Breast epithelium (tissue), 4 donors: Measurements from ENCODE around the gene ITPKB. TPM values are rescaled to one million over a fixed set of nuclear protein-coding genes. Genes with fewer than 3 reads are reported as not detected.

ENCODE experiments used
- DNase-seq, 2 donors: peaks; one replicate each; pipeline ENCODE4 v3.0.0-alpha.2; 2019; ENCODE audit warnings: low spot score in 2 of 2
- H3K27ac ChIP-seq, 2 donors: fragments of 200-600 bp; sonication (generic) in 1 of 2; one replicate each; pipeline ENCODE4 v1.5.1; 2016 to 2019; ENCODE audit warnings: mild to moderate bottlenecking in 1 of 2
- H3K27me3 ChIP-seq, 2 donors: fragments of 200-600 bp; sonication (generic) in 1 of 2; one replicate each; pipeline versions ENCODE4 v1.5.1 to v1.6.0; 2017 to 2019; ENCODE audit warnings: control low read depth in 1 of 2, mild to moderate bottlenecking in 1 of 2
- H3K36me3 ChIP-seq: fragments of 200-600 bp; one replicate; pipeline ENCODE4 v1.5.1; 2019
- H3K4me1 ChIP-seq, 2 donors: fragments of 200-600 bp; sonication (generic); one replicate each; pipeline ENCODE4 v1.5.1; 2016 to 2019; ENCODE audit warnings: control low read depth in 1 of 2
- H3K4me3 ChIP-seq, 3 donors: fragments of 200-600 bp; sonication (generic); 1 replicate in 2 of 3; 2 replicates in 1 of 3; pipeline ENCODE4 v1.5.1; 2016 to 2019; ENCODE audit warnings: mild to moderate bottlenecking in 3 of 3, moderate library complexity in 2 of 3
- H3K9me3 ChIP-seq, 2 donors: fragments of 200-600 bp; sonication (generic) in 1 of 2; one replicate each; pipeline ENCODE4 v1.5.1; 2016 to 2019; ENCODE audit warnings: control low read depth in 1 of 2
- POLR2A ChIP-seq: fragments of 450-650 bp; IDR thresholded peaks from one replicate; pipeline ENCODE4 v1.6.1; 2016; ENCODE audit warnings: antibody characterized with exemption, mild to moderate bottlenecking, moderate library complexity
- POLR2AphosphoS5 ChIP-seq, 3 donors: sonication (generic); formaldehyde crosslinking; IDR thresholded peaks; one replicate each; pipeline ENCODE4 v1.6.1; 2017; ENCODE audit warnings: antibody characterized with exemption in 3 of 3
- intact Hi-C: fragments of 100-400 bp; cut with DNase I; formaldehyde crosslinking; loops from one replicate; pipeline ENCODE4 v1.15.1; 2023; ENCODE audit warnings: low total_unique reads
- total RNA-seq, 3 donors: library from RNA; depleted of rRNA; stranded (reverse); fragments of >200 nt; gene quantifications; one replicate each; pipeline ENCODE4 v1.1.0, GENCODE V29; 2016
- TF ChIP-seq, protein P1 (sequence below), 3 donors: fragments of 450-650 bp; IDR thresholded peaks; one replicate each; pipeline ENCODE4 v1.5.1; 2016 to 2017; ENCODE audit warnings: antibody characterized with exemption in 3 of 3, mild to moderate bottlenecking in 3 of 3, moderate library complexity in 3 of 3

Gene ITPKB
- total RNA-seq, 3 donors from 2014 or later: 24.0 to 37.6 (median 25.6) TPM

DNA sequence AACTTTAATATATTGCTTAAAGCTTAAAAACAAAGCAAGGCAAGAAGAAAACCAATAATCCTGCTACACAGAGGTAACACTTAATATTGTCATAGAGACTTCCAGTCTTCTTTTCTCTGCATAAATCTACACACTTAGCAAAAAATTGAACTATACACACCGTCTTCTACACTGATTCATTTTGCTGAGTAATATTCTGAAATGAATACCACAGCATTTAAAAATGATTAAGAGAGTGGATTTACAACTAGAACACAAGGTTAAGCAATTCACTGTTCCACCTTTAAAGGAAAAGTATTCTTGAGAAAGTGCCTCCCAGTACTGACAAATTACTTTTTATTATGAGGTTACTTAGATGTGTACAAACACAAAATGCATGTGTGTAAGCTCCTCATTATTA is 22.2 kb upstream of the ITPKB start:
- intact Hi-C loops: no loop called here
- Histone ChIP-seq H3K4me1 (no peaks in the 10 kb centered on the region), H3K36me3 (no peaks in the 10 kb centered on the region), H3K9me3 (no peaks in the 10 kb centered on the region), H3K27ac (no peak overlapping the region), H3K4me3 (no peak overlapping the region), H3K27me3 (no peaks in the 10 kb centered on the region)
- DNase-seq: no peak
- no peak for TF ChIP-seq POLR2A
- TF ChIP-seq, protein P1, sequence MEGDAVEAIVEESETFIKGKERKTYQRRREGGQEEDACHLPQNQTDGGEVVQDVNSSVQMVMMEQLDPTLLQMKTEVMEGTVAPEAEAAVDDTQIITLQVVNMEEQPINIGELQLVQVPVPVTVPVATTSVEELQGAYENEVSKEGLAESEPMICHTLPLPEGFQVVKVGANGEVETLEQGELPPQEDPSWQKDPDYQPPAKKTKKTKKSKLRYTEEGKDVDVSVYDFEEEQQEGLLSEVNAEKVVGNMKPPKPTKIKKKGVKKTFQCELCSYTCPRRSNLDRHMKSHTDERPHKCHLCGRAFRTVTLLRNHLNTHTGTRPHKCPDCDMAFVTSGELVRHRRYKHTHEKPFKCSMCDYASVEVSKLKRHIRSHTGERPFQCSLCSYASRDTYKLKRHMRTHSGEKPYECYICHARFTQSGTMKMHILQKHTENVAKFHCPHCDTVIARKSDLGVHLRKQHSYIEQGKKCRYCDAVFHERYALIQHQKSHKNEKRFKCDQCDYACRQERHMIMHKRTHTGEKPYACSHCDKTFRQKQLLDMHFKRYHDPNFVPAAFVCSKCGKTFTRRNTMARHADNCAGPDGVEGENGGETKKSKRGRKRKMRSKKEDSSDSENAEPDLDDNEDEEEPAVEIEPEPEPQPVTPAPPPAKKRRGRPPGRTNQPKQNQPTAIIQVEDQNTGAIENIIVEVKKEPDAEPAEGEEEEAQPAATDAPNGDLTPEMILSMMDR (IDR thresholded peaks at IDR 0.05): no peak
- no peak for TF ChIP-seq POLR2AphosphoS5 (IDR thresholded peaks at IDR 0.05)

DNA sequence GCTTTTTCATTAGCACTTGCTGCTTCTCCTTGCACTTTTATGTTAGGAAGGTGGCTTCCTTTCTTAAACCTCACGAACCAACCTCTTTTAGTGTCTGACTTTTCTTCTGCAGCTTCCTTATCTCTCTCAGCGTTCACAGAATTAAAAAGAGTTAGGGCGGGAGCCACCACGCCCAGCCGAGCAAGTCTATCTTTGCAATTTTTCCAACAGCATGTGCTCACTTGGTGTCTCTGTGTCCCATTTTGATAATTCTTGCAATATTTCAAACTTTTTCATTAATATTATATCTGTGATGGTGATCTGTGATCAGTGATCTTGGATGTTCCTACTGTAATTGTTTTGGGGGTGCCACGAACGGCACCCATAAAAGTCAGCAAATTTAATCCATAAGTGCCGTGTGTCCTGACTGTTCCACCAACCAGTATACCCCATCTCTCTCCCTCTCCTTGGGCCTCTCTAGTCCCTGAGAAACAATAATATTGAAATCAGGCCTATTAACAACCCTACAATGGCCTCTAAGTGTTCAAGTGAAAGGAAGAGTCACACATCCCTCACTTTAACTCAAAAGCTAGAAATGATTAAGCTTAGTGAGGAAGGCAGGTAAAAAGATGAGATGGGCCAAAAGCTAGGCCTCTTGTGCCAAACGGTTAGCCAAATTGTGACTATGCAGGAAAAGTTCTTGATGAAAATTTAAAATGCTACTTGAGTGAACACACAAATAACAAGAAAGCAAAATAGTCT is 15.9 kb upstream of the ITPKB start:
- no peak for DNase-seq

DNA sequence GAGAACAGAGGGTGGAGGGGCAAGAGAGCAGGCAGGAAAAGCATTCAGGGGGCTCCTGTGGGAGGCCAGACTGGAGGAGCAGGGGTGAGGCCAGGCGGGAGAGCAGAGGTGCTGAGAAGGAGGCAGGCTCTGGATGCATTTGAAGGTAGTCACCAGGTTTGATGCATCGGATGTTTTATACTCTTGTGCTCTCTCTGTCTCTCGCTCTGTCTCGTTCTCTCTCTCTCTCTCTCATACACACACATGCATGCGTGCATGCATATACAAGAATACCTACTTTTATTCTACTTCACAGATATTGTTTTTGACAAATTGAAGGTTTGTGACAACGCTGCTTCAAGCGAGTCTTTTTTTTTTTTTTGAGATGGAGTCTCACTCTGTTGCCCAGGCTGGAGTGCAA is 15.0 kb upstream of the ITPKB start:
- H3K27ac ChIP-seq: no peak overlapping the region
- H3K9me3 ChIP-seq: no peaks in the 10 kb centered on the region
- H3K4me3 ChIP-seq: no peak overlapping the region
- DNase-seq: no peak
- intact Hi-C loops: no loop called here
- TF ChIP-seq POLR2A (no peak), POLR2AphosphoS5 (IDR thresholded peaks at IDR 0.05) (no peak)
- TF ChIP-seq, protein P1 (IDR thresholded peaks at IDR 0.05): no peak
- no peaks in the 10 kb centered on the region for H3K4me1 ChIP-seq
- H3K27me3 ChIP-seq: no peaks in the 10 kb centered on the region
- H3K36me3 ChIP-seq: no peaks in the 10 kb centered on the region

More for the DNA sequence above, 15.9 kb upstream of the ITPKB start:
- Histone ChIP-seq H3K4me1 (no peaks in the 10 kb centered on the region), H3K36me3 (no peaks in the 10 kb centered on the region), H3K4me3 (no peak overlapping the region), H3K27ac (no peak overlapping the region), H3K27me3 (no peaks in the 10 kb centered on the region), H3K9me3 (no peaks in the 10 kb centered on the region)
- TF ChIP-seq, protein P1 (IDR thresholded peaks at IDR 0.05): no peak
- TF ChIP-seq POLR2AphosphoS5 (IDR thresholded peaks at IDR 0.05) (no peak), POLR2A (no peak)
- intact Hi-C loops: no loop called here

DNA sequence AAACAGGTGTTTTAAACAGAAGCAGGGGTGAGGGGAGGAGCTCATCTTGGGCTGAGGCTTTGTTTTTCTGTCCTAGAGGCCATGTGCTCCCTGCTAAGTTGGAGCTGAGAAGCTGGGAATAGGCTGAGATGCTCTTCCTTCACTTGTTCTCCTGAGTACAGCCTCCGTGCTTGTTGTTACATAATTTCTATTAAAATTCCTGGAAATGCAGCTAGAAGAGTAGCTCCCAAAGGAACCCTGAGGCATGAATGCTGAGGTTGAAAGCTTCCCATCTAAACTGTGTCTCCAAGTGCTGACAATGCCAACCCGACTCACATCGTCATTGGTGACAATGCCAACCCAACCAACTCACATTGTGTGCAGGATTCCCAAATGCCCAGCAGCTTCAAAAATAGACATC is 12.6 kb upstream of the ITPKB start:
- Histone ChIP-seq H3K4me3 (no peak overlapping the region), H3K36me3 (no peaks in the 10 kb centered on the region), H3K27ac (no peak overlapping the region), H3K27me3 (no peaks in the 10 kb centered on the region), H3K4me1 (no peaks in the 10 kb centered on the region), H3K9me3 (no peaks in the 10 kb centered on the region)
- intact Hi-C loops: no loop called here
- no peak for TF ChIP-seq POLR2A
- TF ChIP-seq POLR2AphosphoS5 (IDR thresholded peaks at IDR 0.05): no peak
- TF ChIP-seq, protein P1 (IDR thresholded peaks at IDR 0.05): no peak
- no peak for DNase-seq

DNA sequence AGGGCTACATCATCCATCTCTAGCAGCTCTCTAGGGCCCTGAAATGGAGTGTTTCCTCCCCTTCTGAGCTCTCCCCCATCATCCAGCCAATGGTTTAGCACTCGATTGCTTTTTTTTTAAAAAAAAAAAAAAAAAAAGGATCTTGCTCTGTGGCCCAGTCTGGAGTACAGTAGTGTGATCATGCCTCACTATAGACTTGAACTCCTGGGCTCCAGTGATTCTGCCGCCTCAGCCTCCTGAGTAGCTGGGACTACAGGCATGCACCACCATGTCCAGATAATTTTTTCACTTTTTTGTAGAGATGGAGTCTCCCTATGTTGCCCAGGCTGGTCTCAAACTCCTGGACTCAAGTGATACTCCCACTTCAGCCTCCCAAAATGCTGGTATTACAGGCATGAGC is 12.1 kb upstream of the ITPKB start:
- Histone ChIP-seq H3K27me3 (no peaks in the 10 kb centered on the region), H3K36me3 (no peaks in the 10 kb centered on the region), H3K4me1 (no peaks in the 10 kb centered on the region), H3K27ac (no peak overlapping the region), H3K9me3 (no peaks in the 10 kb centered on the region), H3K4me3 (no peak overlapping the region)
- TF ChIP-seq POLR2AphosphoS5 (IDR thresholded peaks at IDR 0.05) (no peak), POLR2A (no peak)
- TF ChIP-seq, protein P1 (IDR thresholded peaks at IDR 0.05): no peak
- intact Hi-C loops: no loop called here
- no peak for DNase-seq
